ENCODE results near the gene ABHD1. TPM values are rescaled to one million over a fixed set of nuclear protein-coding genes. Genes with fewer than 3 reads are reported as not detected.

Gene ABHD1
- polyA plus RNA-seq, 1 donor from 2014 or later, result not detected

DNA sequence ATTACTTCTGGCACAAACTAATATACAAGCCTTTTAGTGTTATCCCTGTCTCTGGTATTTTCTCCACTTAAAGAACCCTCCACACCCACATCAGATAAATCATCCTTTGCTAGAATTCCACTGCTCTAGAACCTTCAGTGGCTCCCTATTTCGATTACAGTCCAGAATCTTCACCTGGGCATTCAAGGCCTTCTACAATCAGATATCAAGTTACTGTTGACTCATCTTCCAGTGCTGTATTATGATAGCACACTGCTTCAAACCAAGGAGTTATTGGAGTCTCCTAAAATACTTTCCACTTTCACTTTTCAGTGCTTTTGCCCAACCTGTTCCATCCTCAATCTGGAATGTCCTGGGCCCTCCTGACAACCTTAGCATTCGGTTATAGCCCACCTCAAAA, 8.1 kb upstream of the ABHD1 start:
- no peaks in the 10 kb centered on the region for H3K9me3 ChIP-seq (ENCODE audit: low read length)
- H3K79me2 ChIP-seq (replicated peaks; ENCODE audit: insufficient read depth, low read length), result no peaks in the 10 kb centered on the region
- H3K27me3 ChIP-seq (ENCODE audit: insufficient read depth, low read depth, low read length), result peaks cover 19% of the 10 kb centered on the region
- H3K4me2 ChIP-seq (ENCODE audit: low read length), result no peak overlapping the region
- no peak overlapping the region for H3K9ac ChIP-seq (ENCODE audit: low read length)
- no peak overlapping the region for H2AFZ ChIP-seq (ENCODE audit: low read depth, low read length)
- no peak overlapping the region for H3K27ac ChIP-seq (ENCODE audit: low read length)
- no peaks in the 10 kb centered on the region for H3K36me3 ChIP-seq (ENCODE audit: insufficient read depth, low read length)
- H4K20me1 ChIP-seq (ENCODE audit: insufficient read depth), result no peaks in the 10 kb centered on the region
- H3K9me2 ChIP-seq (ENCODE audit: insufficient read depth, low read length), result no peaks in the 10 kb centered on the region
- TF ChIP-seq RAD21 (conservative IDR thresholded peaks at IDR 0.05), result no peak
- TF ChIP-seq POLR2AphosphoS5 (IDR thresholded peaks at IDR 0.05), result no peak
- TF ChIP-seq MXI1 (conservative IDR thresholded peaks at IDR 0.05; ENCODE audit: poor library complexity, severe bottlenecking), result no peak
- TF ChIP-seq, protein P1, sequence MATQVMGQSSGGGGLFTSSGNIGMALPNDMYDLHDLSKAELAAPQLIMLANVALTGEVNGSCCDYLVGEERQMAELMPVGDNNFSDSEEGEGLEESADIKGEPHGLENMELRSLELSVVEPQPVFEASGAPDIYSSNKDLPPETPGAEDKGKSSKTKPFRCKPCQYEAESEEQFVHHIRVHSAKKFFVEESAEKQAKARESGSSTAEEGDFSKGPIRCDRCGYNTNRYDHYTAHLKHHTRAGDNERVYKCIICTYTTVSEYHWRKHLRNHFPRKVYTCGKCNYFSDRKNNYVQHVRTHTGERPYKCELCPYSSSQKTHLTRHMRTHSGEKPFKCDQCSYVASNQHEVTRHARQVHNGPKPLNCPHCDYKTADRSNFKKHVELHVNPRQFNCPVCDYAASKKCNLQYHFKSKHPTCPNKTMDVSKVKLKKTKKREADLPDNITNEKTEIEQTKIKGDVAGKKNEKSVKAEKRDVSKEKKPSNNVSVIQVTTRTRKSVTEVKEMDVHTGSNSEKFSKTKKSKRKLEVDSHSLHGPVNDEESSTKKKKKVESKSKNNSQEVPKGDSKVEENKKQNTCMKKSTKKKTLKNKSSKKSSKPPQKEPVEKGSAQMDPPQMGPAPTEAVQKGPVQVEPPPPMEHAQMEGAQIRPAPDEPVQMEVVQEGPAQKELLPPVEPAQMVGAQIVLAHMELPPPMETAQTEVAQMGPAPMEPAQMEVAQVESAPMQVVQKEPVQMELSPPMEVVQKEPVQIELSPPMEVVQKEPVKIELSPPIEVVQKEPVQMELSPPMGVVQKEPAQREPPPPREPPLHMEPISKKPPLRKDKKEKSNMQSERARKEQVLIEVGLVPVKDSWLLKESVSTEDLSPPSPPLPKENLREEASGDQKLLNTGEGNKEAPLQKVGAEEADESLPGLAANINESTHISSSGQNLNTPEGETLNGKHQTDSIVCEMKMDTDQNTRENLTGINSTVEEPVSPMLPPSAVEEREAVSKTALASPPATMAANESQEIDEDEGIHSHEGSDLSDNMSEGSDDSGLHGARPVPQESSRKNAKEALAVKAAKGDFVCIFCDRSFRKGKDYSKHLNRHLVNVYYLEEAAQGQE (IDR thresholded peaks at IDR 0.05; ENCODE audit: borderline replicate concordance), result no peak
- no peak for TF ChIP-seq EZH2 (IDR thresholded peaks at IDR 0.05; ENCODE audit: borderline replicate concordance, insufficient read depth, low read length, poor library complexity, severe bottlenecking)
- TF ChIP-seq, protein P2, sequence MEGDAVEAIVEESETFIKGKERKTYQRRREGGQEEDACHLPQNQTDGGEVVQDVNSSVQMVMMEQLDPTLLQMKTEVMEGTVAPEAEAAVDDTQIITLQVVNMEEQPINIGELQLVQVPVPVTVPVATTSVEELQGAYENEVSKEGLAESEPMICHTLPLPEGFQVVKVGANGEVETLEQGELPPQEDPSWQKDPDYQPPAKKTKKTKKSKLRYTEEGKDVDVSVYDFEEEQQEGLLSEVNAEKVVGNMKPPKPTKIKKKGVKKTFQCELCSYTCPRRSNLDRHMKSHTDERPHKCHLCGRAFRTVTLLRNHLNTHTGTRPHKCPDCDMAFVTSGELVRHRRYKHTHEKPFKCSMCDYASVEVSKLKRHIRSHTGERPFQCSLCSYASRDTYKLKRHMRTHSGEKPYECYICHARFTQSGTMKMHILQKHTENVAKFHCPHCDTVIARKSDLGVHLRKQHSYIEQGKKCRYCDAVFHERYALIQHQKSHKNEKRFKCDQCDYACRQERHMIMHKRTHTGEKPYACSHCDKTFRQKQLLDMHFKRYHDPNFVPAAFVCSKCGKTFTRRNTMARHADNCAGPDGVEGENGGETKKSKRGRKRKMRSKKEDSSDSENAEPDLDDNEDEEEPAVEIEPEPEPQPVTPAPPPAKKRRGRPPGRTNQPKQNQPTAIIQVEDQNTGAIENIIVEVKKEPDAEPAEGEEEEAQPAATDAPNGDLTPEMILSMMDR (IDR thresholded peaks at IDR 0.05; ENCODE audit: poor library complexity, severe bottlenecking), result no peak
- H3K4me3 ChIP-seq (ENCODE audit: low read length), result no peak overlapping the region
- H3F3A ChIP-seq (ENCODE audit: insufficient read depth, low read length, poor library complexity, severe bottlenecking), result no peaks in the 10 kb centered on the region

DNA sequence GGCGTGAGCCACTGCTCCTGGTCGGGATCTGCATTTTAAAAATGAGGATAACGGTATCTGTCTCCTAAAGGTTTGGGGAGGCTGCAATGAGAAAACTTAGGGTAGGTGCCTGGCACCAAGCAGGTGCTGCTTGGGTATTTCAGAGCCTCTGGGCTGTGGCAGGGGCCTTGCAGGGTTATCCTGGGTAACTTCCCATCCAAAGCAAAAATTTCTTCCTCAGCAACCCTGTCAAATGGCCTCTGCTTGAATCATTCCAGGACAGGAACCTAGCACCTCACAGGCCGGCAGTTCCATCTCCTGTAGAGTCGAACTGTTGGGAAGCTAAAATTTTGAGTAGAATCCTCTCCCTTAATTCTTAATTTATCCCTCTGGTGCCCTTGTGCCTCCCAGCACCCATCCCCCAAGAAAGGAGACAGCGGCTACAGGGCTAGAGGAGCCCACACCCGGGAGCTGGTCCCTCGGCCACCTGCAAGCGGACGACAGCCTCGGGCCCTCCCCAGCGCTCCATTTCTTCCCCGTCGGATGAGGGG, 5.6 kb upstream of the ABHD1 start:
- no peak overlapping the region for H3K27ac ChIP-seq (ENCODE audit: low read length)
- peak overlapping the region; percentile 60 for H2AFZ ChIP-seq (ENCODE audit: low read depth, low read length)
- H3K9me3 ChIP-seq (ENCODE audit: low read length), result no peaks in the 10 kb centered on the region
- no peaks in the 10 kb centered on the region for H4K20me1 ChIP-seq (ENCODE audit: insufficient read depth)
- H3K79me2 ChIP-seq (replicated peaks; ENCODE audit: insufficient read depth, low read length), result no peaks in the 10 kb centered on the region
- H3K27me3 ChIP-seq (ENCODE audit: insufficient read depth, low read depth, low read length), result peaks cover 23% of the 10 kb centered on the region
- TF ChIP-seq EP300 (conservative IDR thresholded peaks at IDR 0.05; ENCODE audit: poor library complexity, severe bottlenecking) (no peak), POLR2AphosphoS5 (IDR thresholded peaks at IDR 0.05) (no peak), EZH2 (IDR thresholded peaks at IDR 0.05; ENCODE audit: borderline replicate concordance, insufficient read depth, low read length, poor library complexity, severe bottlenecking) (no peak), TAF1 (IDR thresholded peaks at IDR 0.05; ENCODE audit: low read depth) (no peak), MXI1 (conservative IDR thresholded peaks at IDR 0.05; ENCODE audit: poor library complexity, severe bottlenecking) (no peak), RAD21 (conservative IDR thresholded peaks at IDR 0.05) (no peak)
- H3K9me2 ChIP-seq (ENCODE audit: insufficient read depth, low read length), result no peaks in the 10 kb centered on the region
- H3F3A ChIP-seq (ENCODE audit: insufficient read depth, low read length, poor library complexity, severe bottlenecking), result no peaks in the 10 kb centered on the region
- H3K4me3 ChIP-seq (ENCODE audit: low read length), result peak overlapping the region; percentile 83
- no peaks in the 10 kb centered on the region for H3K36me3 ChIP-seq (ENCODE audit: insufficient read depth, low read length)
- H3K9ac ChIP-seq (ENCODE audit: low read length), result peak overlapping the region; percentile 60
- peak overlapping the region; percentile 65 for H3K4me2 ChIP-seq (ENCODE audit: low read length)

Measured in neural cell (in vitro differentiated cells).